Activated T-helper 1 cell treated with anti-CD3 and anti-CD28 coated beads, Interleukin-12 subunit alpha, Interleukin-12 subunit beta, Interleukin-2, Interleukin-4 antibody, amounts not matched to agents 30 ng/mL and 10 ng/mL and 1 ng/mL, durations not matched to agents 14 hours and 24 hours and 36 hours (primary cell): ENCODE data around the gene MAP3K20. TPM values are rescaled to one million over a fixed set of nuclear protein-coding genes. Genes with fewer than 3 reads are reported as not detected.
A peak's percentile ranks its signal among the peaks of the same experiment; 100 is the strongest.
"Not testable (repeated sequence)": the region's sequence is repeated elsewhere in the genome, so short reads cannot be mapped to it uniquely, and the experiment has no call there.

Source experiments
- DNase-seq: peaks from one replicate; pipeline ENCODE4 v3.0.0; 2021; ENCODE audit warnings: low spot score
- H3K27ac Mint-ChIP-seq: one replicate; pipeline ENCODE4 v1.8.0; 2021; ENCODE audit warnings: mild to moderate bottlenecking, mixed read lengths
- H3K27me3 Mint-ChIP-seq: one replicate; pipeline ENCODE4 v1.8.0; 2022; ENCODE audit warnings: mild to moderate bottlenecking, moderate library complexity, mixed read lengths; ENCODE audit not compliant: insufficient read depth
- H3K36me3 Mint-ChIP-seq: one replicate; pipeline ENCODE4 v1.8.0; 2021; ENCODE audit warnings: low read depth, mixed read lengths
- H3K4me1 Mint-ChIP-seq: one replicate; pipeline ENCODE4 v1.8.0; 2021; ENCODE audit warnings: low read depth, mixed read lengths
- H3K4me3 Mint-ChIP-seq: one replicate; pipeline ENCODE4 v1.8.0; 2021; ENCODE audit warnings: mild to moderate bottlenecking, moderate library complexity, mixed read lengths
- H3K9me3 Mint-ChIP-seq: one replicate; pipeline ENCODE4 v1.8.0; 2021; ENCODE audit warnings: mixed read lengths
- intact Hi-C: fragments of 100-400 bp; cut with micrococcal nuclease; formaldehyde crosslinking; loops from one replicate; pipeline ENCODE4 v1.15.1; 2024
- total RNA-seq: library from RNA; stranded (reverse); gene quantifications from 2 replicates; pipeline ENCODE4 v1.2.3, GENCODE V29; 2022

MAP3K20 gene
- total RNA-seq, 1 donor from 2014 or later, result 17.7 TPM

- Mint-ChIP-seq H3K4me1 (no peaks in the 10 kb centered on the region), H3K4me3 (no peak overlapping the region), H3K9me3 (no peaks in the 10 kb centered on the region), H3K36me3 (peaks cover 11% of the 10 kb centered on the region), H3K27me3 (peaks cover 2% of the 10 kb centered on the region), H3K27ac (no peak overlapping the region)
- no peak for DNase-seq
- intact Hi-C loops, result no loop called here
Observed at GRCh38 chr2:173192071-173192470, 116.4 kb downstream of the MAP3K20 start.

DNA sequence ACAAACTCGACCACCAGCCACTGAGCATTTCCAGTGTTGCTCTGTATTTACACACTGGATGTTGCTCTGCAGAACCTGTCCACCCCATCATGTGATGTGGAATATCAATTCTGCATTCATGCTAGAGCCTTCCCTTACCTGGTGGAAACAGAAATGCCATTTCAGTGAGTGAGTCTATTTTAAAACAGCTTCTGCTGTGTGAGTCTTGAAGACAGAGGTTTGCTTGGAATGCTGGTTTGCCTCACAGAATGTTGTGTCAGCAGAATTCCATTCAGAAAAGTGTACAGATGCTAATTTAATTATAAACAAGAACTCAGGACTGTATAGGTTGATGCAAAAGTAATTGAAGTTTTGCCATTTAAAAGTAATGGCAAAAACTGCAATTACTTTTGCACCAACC is 118.3 kb downstream of the MAP3K20 start:
- Mint-ChIP-seq H3K9me3 (no peaks in the 10 kb centered on the region), H3K27ac (no peak overlapping the region), H3K27me3 (peaks cover 2% of the 10 kb centered on the region), H3K4me1 (no peaks in the 10 kb centered on the region), H3K4me3 (no peak overlapping the region), H3K36me3 (peaks cover 11% of the 10 kb centered on the region)
- DNase-seq, result no peak
- intact Hi-C loops, result no loop called here

- intact Hi-C loops, result no loop called here
- Mint-ChIP-seq H3K9me3 (no peaks in the 10 kb centered on the region), H3K27ac (no peak overlapping the region), H3K36me3 (peaks cover 11% of the 10 kb centered on the region), H3K27me3 (no peaks in the 10 kb centered on the region), H3K4me1 (no peaks in the 10 kb centered on the region), H3K4me3 (no peak overlapping the region)
- no peak for DNase-seq
Observed at GRCh38 chr2:173195100-173195499, 119.5 kb downstream of the MAP3K20 start.

DNA sequence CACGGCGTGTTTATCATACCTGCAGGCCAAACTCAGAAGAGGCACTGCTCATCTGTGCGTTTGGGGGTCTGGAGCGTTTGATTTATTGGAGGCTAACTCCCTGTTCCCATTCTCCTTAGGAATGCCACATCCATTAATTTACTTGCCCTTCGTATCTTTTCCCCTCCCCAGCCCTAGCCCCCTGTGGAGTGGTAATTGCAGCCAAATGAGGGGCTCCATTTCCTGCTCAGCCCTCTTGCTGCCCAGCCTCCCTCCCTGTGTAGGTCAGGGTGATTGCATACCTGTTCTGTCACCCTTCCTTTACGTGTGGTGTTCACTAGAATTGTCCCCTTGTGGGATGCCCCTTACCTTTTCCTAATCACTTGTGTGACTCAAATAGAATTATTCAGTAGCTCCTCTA is 120.4 kb downstream of the MAP3K20 start:
- Mint-ChIP-seq H3K4me3 (no peak overlapping the region), H3K4me1 (no peaks in the 10 kb centered on the region), H3K27me3 (no peaks in the 10 kb centered on the region), H3K27ac (no peak overlapping the region), H3K9me3 (no peaks in the 10 kb centered on the region), H3K36me3 (peaks cover 11% of the 10 kb centered on the region)
- no peak for DNase-seq
- intact Hi-C loops, result no loop called here

- no peak overlapping the region for H3K4me3 Mint-ChIP-seq
- intact Hi-C loops, result no loop called here
- no peak for DNase-seq
- H3K4me1 Mint-ChIP-seq, result no peaks in the 10 kb centered on the region
- no peaks in the 10 kb centered on the region for H3K9me3 Mint-ChIP-seq
- H3K27ac Mint-ChIP-seq, result no peak overlapping the region
- no peaks in the 10 kb centered on the region for H3K27me3 Mint-ChIP-seq
- peaks cover 6% of the 10 kb centered on the region for H3K36me3 Mint-ChIP-seq
Observed at GRCh38 chr2:173196638-173197037, 121.0 kb downstream of the MAP3K20 start.

GRCh38 chr2:173198327-173198726 is 122.7 kb downstream of the MAP3K20 start:
- Mint-ChIP-seq H3K4me1 (no peaks in the 10 kb centered on the region), H3K27me3 (no peaks in the 10 kb centered on the region), H3K4me3 (no peak overlapping the region), H3K27ac (no peak overlapping the region), H3K36me3 (peaks cover 2% of the 10 kb centered on the region), H3K9me3 (no peaks in the 10 kb centered on the region)
- DNase-seq, result no peak
- intact Hi-C loops, result no loop called here

- Mint-ChIP-seq H3K4me3 (no peak overlapping the region), H3K4me1 (no peaks in the 10 kb centered on the region), H3K27ac (no peak overlapping the region), H3K27me3 (no peaks in the 10 kb centered on the region), H3K36me3 (peaks cover 2% of the 10 kb centered on the region), H3K9me3 (no peaks in the 10 kb centered on the region)
- no peak for DNase-seq
- intact Hi-C loops, result no loop called here
Observed at GRCh38 chr2:173199294-173199693, 123.6 kb downstream of the MAP3K20 start.

GRCh38 chr2:173202570-173202969 is 126.9 kb downstream of the MAP3K20 start:
- Mint-ChIP-seq H3K9me3 (no peaks in the 10 kb centered on the region), H3K36me3 (peaks cover 4% of the 10 kb centered on the region), H3K4me3 (no peak overlapping the region), H3K4me1 (no peaks in the 10 kb centered on the region), H3K27ac (no peak overlapping the region), H3K27me3 (no peaks in the 10 kb centered on the region)
- DNase-seq, result no peak
- intact Hi-C loops, result no loop called here

- H3K9me3 Mint-ChIP-seq, result no peaks in the 10 kb centered on the region
- H3K36me3 Mint-ChIP-seq, result peaks cover 1% of the 10 kb centered on the region
- H3K4me1 Mint-ChIP-seq, result no peaks in the 10 kb centered on the region
- no peak overlapping the region for H3K4me3 Mint-ChIP-seq
- intact Hi-C loops, result no loop called here
- no peak overlapping the region for H3K27ac Mint-ChIP-seq
- H3K27me3 Mint-ChIP-seq, result no peaks in the 10 kb centered on the region
- no peak for DNase-seq
Observed at GRCh38 chr2:173204316-173204715, 128.7 kb downstream of the MAP3K20 start.

GRCh38 chr2:173205375-173205774 is 129.7 kb downstream of the MAP3K20 start:
- no peak for DNase-seq
- intact Hi-C loops, result no loop called here
- Mint-ChIP-seq H3K27me3 (no peaks in the 10 kb centered on the region), H3K36me3 (peaks cover 1% of the 10 kb centered on the region), H3K27ac (no peak overlapping the region), H3K4me3 (no peak overlapping the region), H3K4me1 (peaks cover 2% of the 10 kb centered on the region), H3K9me3 (no peaks in the 10 kb centered on the region)

DNA sequence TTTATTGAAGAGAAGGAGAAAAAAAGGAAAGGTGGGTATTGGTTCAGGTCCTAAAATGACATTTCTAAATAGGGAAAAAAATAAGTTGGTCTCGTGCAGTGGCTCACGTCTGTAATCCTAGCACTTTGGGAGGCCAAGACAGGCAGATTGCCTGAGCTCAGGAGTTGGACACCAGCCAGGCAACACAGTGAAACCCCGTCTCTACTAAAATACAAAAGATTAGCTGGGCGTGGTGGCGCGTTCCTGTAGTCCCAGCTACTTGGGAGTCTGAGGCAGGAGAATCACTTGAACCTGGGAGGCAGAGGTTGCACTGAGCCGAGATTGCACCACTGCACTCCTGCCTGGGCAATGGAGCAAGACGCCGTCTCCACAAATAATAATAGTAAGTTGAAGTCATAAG is 131.5 kb downstream of the MAP3K20 start:
- H3K4me1 Mint-ChIP-seq, H3K27ac Mint-ChIP-seq, H3K4me3 Mint-ChIP-seq, H3K36me3 Mint-ChIP-seq, DNase-seq, intact Hi-C loops, H3K27me3 Mint-ChIP-seq, H3K9me3 Mint-ChIP-seq: not testable (repeated sequence)

- H3K9me3 Mint-ChIP-seq, result no peaks in the 10 kb centered on the region
- no peak overlapping the region for H3K27ac Mint-ChIP-seq
- H3K27me3 Mint-ChIP-seq, result no peaks in the 10 kb centered on the region
- peaks cover 6% of the 10 kb centered on the region for H3K4me1 Mint-ChIP-seq
- H3K4me3 Mint-ChIP-seq, result no peak overlapping the region
- peaks cover 6% of the 10 kb centered on the region for H3K36me3 Mint-ChIP-seq
- DNase-seq, result peak; percentile 41
- intact Hi-C loops, result loop anchor here (1.0 to 10.0 kb wide), 7 partner anchors 77 to 1134 kb away; partner anchors contain the start of genes CDCA7 and MAP3K20
Observed at GRCh38 chr2:173210270-173211196, 134.9 kb downstream of the MAP3K20 start.

DNA sequence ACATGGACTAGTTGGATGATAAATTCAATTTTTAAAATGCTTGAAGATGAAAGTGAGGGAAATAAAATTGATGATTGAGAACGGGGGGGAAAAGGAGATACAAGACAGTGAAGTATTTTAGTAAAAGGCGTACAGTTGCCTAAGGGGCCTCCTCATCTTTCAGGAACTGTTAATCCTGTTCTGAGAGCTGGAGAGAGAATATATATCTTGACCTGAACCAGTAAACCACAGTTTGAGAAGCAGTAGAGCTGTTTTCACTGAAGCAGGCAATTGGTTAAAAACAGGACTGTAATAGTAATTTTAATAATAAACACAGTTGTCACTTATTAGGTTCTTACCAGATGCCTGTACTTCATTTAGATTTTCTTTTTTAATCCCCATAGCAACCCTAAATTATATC is 137.5 kb downstream of the MAP3K20 start:
- no peaks in the 10 kb centered on the region for H3K27me3 Mint-ChIP-seq
- intact Hi-C loops, result loop anchor here (5.0 to 10.0 kb wide), 2 partner anchors 121 to 1132 kb away; no protein-coding TSS in a partner anchor
- peaks cover 6% of the 10 kb centered on the region for H3K36me3 Mint-ChIP-seq
- H3K9me3 Mint-ChIP-seq, result no peaks in the 10 kb centered on the region
- H3K4me3 Mint-ChIP-seq, result no peak overlapping the region
- peaks cover 6% of the 10 kb centered on the region for H3K4me1 Mint-ChIP-seq
- H3K27ac Mint-ChIP-seq, result no peak overlapping the region
- no peak for DNase-seq
